ENCODE measurements around the gene SUGCT.

The SUGCT gene

DNA sequence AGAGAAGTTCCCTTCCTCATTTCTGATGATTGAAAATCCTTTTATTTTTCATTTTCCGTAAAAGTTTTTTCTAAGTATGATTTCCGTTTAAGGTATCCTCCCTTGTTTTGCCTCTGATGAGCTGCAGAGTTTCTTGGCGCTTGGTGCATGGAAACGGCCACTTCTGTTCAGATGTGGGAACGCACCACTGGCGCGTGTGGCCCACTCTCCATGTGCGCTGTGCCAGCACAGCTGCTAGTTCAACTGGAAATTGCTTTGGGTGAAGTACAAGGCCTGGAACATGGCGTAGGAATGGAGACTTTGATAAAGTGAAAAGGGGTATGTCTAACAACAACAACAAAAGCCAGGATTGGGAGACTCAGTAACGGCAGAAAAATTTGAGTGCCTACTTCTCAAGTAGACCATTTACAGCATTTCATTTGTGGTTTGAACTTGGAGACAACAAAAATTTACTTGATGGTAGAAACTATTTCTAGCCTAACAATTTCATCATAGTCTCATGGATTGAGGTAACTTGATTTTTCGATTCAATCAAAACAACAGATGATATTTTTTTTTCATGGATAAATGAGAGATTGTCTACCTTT, 364.2 kb downstream of the SUGCT start:
- H3K4me3 ChIP-seq (ENCODE audit: low read depth, low read length) = no peak overlapping the region
- TF ChIP-seq, protein P1, sequence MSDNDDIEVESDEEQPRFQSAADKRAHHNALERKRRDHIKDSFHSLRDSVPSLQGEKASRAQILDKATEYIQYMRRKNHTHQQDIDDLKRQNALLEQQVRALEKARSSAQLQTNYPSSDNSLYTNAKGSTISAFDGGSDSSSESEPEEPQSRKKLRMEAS (IDR thresholded peaks at IDR 0.05; ENCODE audit: low read depth, low read length) = no peak
- TF ChIP-seq, protein P2, sequence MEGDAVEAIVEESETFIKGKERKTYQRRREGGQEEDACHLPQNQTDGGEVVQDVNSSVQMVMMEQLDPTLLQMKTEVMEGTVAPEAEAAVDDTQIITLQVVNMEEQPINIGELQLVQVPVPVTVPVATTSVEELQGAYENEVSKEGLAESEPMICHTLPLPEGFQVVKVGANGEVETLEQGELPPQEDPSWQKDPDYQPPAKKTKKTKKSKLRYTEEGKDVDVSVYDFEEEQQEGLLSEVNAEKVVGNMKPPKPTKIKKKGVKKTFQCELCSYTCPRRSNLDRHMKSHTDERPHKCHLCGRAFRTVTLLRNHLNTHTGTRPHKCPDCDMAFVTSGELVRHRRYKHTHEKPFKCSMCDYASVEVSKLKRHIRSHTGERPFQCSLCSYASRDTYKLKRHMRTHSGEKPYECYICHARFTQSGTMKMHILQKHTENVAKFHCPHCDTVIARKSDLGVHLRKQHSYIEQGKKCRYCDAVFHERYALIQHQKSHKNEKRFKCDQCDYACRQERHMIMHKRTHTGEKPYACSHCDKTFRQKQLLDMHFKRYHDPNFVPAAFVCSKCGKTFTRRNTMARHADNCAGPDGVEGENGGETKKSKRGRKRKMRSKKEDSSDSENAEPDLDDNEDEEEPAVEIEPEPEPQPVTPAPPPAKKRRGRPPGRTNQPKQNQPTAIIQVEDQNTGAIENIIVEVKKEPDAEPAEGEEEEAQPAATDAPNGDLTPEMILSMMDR (IDR thresholded peaks at IDR 0.05; ENCODE audit: low read depth, low read length) = no peak
- TF ChIP-seq POLR2A (IDR thresholded peaks at IDR 0.05; ENCODE audit: extremely low read depth, insufficient read length) = no peak
- no peak for TF ChIP-seq MYC (IDR thresholded peaks at IDR 0.05; ENCODE audit: low read depth, low read length)

DNA sequence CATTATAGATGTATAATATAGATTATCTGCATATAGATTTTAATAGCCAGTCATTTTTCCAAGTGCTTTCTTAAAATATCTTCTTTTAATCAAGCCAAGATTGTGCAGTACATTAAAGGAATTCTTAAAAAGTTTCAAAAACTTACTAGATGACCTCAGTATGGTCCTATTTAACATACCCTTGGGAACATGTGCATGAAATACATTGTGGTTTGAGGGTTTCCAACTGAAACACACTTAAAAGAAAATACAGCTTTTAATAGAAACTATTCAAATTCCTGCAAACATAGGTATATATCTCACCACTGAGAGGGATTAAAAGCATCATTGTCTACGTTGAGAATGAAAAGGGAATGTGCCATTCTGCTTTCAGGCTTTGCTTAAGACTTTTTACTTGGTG, 364.9 kb downstream of the SUGCT start:
- no peak for TF ChIP-seq MYC (IDR thresholded peaks at IDR 0.05; ENCODE audit: low read depth, low read length)
- DNase-seq (ENCODE audit: low read depth) = peak; percentile 54
- no peak overlapping the region for H3K4me3 ChIP-seq (ENCODE audit: low read depth, low read length)

More for the DNA sequence above, 364.2 kb downstream of the SUGCT start:
- DNase-seq (ENCODE audit: low read depth) = no peak

DNA sequence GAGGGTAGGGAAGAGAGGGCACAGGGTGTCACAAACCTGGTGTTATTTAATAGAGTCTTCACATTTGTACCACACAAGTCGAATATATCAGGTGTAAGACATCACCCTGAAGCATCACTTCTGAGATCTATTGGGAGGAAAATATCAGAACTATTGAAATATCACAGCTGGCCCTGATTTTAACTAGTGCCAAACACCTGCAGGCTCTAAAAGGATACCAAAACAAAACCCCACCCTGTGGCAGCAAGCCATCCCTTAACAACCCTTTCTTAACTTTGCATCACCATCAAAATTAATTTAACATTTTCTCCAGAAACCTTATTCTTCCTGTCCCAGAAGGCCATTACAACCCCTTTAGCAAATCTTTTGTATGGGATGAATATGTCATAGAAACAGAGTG, 365.4 kb downstream of the SUGCT start:
- no peak for DNase-seq (ENCODE audit: low read depth)
- no peak for TF ChIP-seq POLR2A (IDR thresholded peaks at IDR 0.05; ENCODE audit: extremely low read depth, insufficient read length)
- TF ChIP-seq, protein P2 (IDR thresholded peaks at IDR 0.05; ENCODE audit: low read depth, low read length) = no peak
- TF ChIP-seq, protein P1 (IDR thresholded peaks at IDR 0.05; ENCODE audit: low read depth, low read length) = no peak

DNA sequence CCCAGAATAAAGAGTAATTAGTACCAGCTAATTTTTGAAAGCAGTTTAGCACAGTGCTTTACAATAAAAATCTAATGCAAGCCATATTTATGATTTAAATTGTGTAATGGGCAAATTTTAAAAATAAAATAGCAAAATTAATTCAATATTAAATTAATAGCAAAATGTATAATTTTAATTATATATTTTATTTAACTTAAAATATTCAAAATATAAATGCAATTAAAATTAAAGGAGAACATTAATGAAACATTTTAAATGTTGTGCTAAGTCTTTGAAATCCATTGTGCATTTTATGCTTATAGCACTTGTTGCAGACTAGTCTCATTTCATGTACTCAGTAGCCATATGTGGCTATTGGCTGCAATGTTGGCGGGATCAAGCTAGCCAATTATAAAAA, 367.6 kb downstream of the SUGCT start:
- TF ChIP-seq POLR2A (IDR thresholded peaks at IDR 0.05; ENCODE audit: extremely low read depth, insufficient read length) (no peak), MYC (IDR thresholded peaks at IDR 0.05; ENCODE audit: low read depth, low read length) (no peak)
- TF ChIP-seq, protein P1 (IDR thresholded peaks at IDR 0.05; ENCODE audit: low read depth, low read length) = no peak
- TF ChIP-seq, protein P2 (IDR thresholded peaks at IDR 0.05; ENCODE audit: low read depth, low read length) = no peak
- H3K4me3 ChIP-seq (ENCODE audit: low read depth, low read length) = no peak overlapping the region

More for the DNA sequence above, 365.4 kb downstream of the SUGCT start:
- no peak overlapping the region for H3K4me3 ChIP-seq (ENCODE audit: low read depth, low read length)

DNA sequence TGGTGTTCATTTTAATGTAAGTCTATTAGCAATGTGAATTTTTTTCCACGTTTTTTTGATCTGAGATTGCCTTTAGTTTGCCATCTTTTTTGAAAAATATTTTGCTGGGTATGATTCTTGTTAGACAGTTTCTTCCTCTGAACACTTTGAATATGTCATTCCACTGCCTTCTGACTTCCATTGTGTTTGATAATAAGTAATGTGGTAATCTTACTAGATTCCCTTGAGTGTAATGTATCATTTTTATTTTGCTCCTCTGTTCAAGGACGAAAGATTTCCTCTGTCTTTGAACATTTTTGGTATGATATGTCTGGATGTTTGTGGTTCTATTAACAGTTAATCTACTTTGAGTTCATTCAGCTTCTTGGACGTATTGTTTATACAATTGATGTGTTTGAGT, 371.4 kb downstream of the SUGCT start:
- peak; percentile 25 for DNase-seq (ENCODE audit: low read depth)
- TF ChIP-seq MYC (IDR thresholded peaks at IDR 0.05; ENCODE audit: low read depth, low read length) = no peak
- TF ChIP-seq, protein P2 (IDR thresholded peaks at IDR 0.05; ENCODE audit: low read depth, low read length) = no peak
- TF ChIP-seq, protein P1 (IDR thresholded peaks at IDR 0.05; ENCODE audit: low read depth, low read length) = no peak
- H3K4me3 ChIP-seq (ENCODE audit: low read depth, low read length) = no peak overlapping the region

More for the DNA sequence above, 367.6 kb downstream of the SUGCT start:
- DNase-seq (ENCODE audit: low read depth) = no peak

DNA sequence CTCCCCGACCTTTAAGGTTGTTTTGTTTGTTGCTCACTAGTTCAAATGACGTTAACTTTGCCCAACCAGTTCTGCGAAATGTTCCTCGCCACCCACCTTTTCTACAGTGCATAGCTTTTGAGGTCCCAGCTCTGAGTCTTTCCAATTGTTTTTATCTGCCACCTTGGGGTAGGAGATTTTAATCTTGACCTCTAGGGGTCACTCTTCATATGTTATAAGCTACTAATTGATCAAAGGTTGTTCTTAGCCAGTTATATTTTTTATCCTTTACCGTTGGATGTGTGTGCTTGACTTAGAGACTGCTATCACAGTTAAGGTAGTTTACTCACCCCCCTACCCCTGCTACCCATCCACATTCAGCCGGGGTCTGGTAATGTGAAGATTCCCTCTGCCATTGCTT, 372.4 kb downstream of the SUGCT start:
- DNase-seq (ENCODE audit: low read depth) = peak; percentile 44
- TF ChIP-seq MYC (IDR thresholded peaks at IDR 0.05; ENCODE audit: low read depth, low read length) (no peak), POLR2A (IDR thresholded peaks at IDR 0.05; ENCODE audit: extremely low read depth, insufficient read length) (no peak)
- TF ChIP-seq, protein P2 (IDR thresholded peaks at IDR 0.05; ENCODE audit: low read depth, low read length) = no peak
- TF ChIP-seq, protein P1 (IDR thresholded peaks at IDR 0.05; ENCODE audit: low read depth, low read length) = no peak
- H3K4me3 ChIP-seq (ENCODE audit: low read depth, low read length) = no peak overlapping the region
